A549 treated with AZD2906 at 1 μM for 4 hours (cell line): ENCODE measurements around the gene ERH. TPM values are rescaled to one million over a fixed set of nuclear protein-coding genes. Genes with fewer than 3 reads are reported as not detected.

ENCODE experiments used
- total RNA-seq: library from RNA; stranded (reverse); fragments of 200-300 nt; extraction: Qiagen RNA extraction; gene quantifications from 5 replicates; pipeline ENCODE4 v1.2.3, GENCODE V29; 2022

The ERH gene
- total RNA-seq, result 301 to 329 TPM (median 315 TPM) in 5 replicates

DNA sequence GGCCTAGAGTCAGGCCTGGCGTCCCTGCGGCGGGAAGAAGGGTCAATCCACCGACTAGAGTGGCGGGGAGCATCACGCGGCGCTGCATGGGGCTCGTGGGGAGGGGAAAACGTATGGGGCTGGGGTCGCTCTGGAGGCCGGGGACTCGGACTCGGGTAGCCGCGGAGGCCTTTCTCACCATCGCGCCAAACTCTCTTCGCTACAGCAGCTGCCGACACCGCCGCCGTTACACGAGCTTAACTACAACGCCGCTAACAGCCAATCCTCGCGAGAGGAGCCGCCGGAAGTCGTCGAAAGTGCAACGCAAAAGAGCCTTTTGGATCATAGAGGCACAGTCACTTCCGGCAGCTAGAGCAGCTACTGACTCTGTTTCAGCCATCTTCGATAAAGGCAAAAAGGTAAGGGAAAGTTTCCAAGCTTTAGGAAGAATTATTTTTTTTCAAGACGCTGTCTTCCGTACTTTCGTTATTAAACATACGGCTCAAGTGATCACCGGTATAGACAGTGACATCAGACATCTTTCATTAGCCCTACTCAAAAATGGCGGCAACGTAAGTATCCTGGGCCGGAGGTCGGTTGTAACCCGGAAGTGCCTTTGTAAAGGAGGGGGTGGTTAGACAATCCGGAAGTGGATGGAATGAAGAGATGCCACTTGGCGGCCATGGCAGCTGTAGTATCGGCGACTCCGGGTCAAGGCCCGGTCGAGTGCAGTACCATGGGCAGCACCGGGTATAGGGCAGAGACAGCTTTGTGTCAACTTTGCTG lies at the start of gene ERH, which contains the start of gene SLC39A9:
TSS of gene ERH (minus strand) at position 247 of the 765 bp plus-strand sequence. CDS start at position 181, 66 bp downstream.
TSS of gene SLC39A9 (plus strand) at position 640 of the 765 bp plus-strand sequence. CDS start 678 bp downstream, outside the sequence.

Other genes starting within 250 kb of the ERH start
- 15.0 to 18.4 TPM (median 17.0 TPM) in 5 replicates for gene DCAF5, start 245.2 kb downstream of the ERH start, total RNA-seq
- 11.8 to 14.0 TPM (median 12.8 TPM) in 5 replicates for gene EXD2, start 206.8 kb downstream of the ERH start, total RNA-seq
- gene GALNT16, start 138.1 kb downstream of the ERH start, total RNA-seq, result 2.6 to 3.1 TPM (median 2.7 TPM) in 5 replicates
- gene SLC39A9, start 393 bp upstream of the ERH start, total RNA-seq, result 36.4 to 45.4 TPM (median 36.8 TPM) in 5 replicates
- gene PLEKHD1, start 86.4 kb upstream of the ERH start, total RNA-seq, result 0.01 to 0.05 TPM (median 0.02 TPM) in 5 replicates
- gene CCDC177, start 176.6 kb upstream of the ERH start, total RNA-seq, result 0.02 to 0.05 TPM (median 0.03 TPM) in 5 replicates
- gene SUSD6, start 213.3 kb upstream of the ERH start, total RNA-seq, result 6.7 to 7.8 TPM (median 7.1 TPM) in 5 replicates